ENCODE results near the gene UNC5CL. TPM values are rescaled to one million over a fixed set of nuclear protein-coding genes. Genes with fewer than 3 reads are reported as not detected.

The UNC5CL gene
- total and polyA plus RNA-seq, 11 donors = 0.21 to 1.1 (median 0.50) TPM

GRCh38 chr6:41040101-41040939, 1.3 kb upstream of the UNC5CL start:
- no peak overlapping the region for H3K27ac ChIP-seq
- TF ChIP-seq POLR2A (IDR thresholded peaks at IDR 0.05) = no peak
- TF ChIP-seq CTCF (IDR thresholded peaks at IDR 0.05) = no peak
- peak in 2 of 4 donors; percentile 16 to 36 for ATAC-seq
- intact Hi-C loops (cut with DNase I) = no loop called here
- no peaks in the 10 kb centered on the region for H3K27me3 ChIP-seq
- no peaks in the 10 kb centered on the region for H3K36me3 ChIP-seq
- no peak overlapping the region for H3K4me3 ChIP-seq
- 79 to 84% (median 81%) methylated on average over 6 of the region's 6 CpGs for WGBS, 4 donors
- peaks cover 0 to 7% (median 0%) of the 10 kb centered on the region in 12 donors for H3K4me1 ChIP-seq
- H3K9me3 ChIP-seq = no peaks in the 10 kb centered on the region
- no peak for DNase-seq

GRCh38 chr6:41038205-41038604, 816 bp downstream of the UNC5CL start:
- H3K36me3 ChIP-seq = no peaks in the 10 kb centered on the region
- no peak for TF ChIP-seq POLR2A (IDR thresholded peaks at IDR 0.05)
- no peak for TF ChIP-seq CTCF (IDR thresholded peaks at IDR 0.05)
- intact Hi-C loops (cut with DNase I) = loop anchor here in 2 of 10 donors (10.0 kb wide), 2 partner anchors 1673 to 1683 kb away; no protein-coding TSS in a partner anchor
- peaks cover 0 to 7% (median 0%) of the 10 kb centered on the region in 12 donors for H3K4me1 ChIP-seq
- no peaks in the 10 kb centered on the region for H3K27me3 ChIP-seq
- DNase-seq = no peak
- peak in 1 of 4 donors; percentile 18 for ATAC-seq
- WGBS, 4 donors = 85 to 94% (median 92%) methylated on average over 3 of the region's 3 CpGs
- no peaks in the 10 kb centered on the region for H3K9me3 ChIP-seq
- no peak overlapping the region for H3K27ac ChIP-seq
- no peak overlapping the region for H3K4me3 ChIP-seq

- TF ChIP-seq CTCF (IDR thresholded peaks at IDR 0.05) (no peak), POLR2A (IDR thresholded peaks at IDR 0.05) (no peak)
- DNase-seq (no peak), ATAC-seq (peak in 1 of 4 donors; percentile 38)
- WGBS, 4 donors = 80 to 83% (median 82%) methylated on average over 13 of the region's 13 CpGs
- no peak overlapping the region for H3K27ac ChIP-seq
- H3K36me3 ChIP-seq = no peaks in the 10 kb centered on the region
- no peaks in the 10 kb centered on the region for H3K9me3 ChIP-seq
- H3K4me1 ChIP-seq = peaks cover 0 to 7% (median 0%) of the 10 kb centered on the region in 12 donors
- H3K27me3 ChIP-seq = no peaks in the 10 kb centered on the region
- no peak overlapping the region for H3K4me3 ChIP-seq
- intact Hi-C loops (cut with DNase I) = loop anchor here in 2 of 10 donors (10.0 kb wide), 2 partner anchors 1673 to 1683 kb away; no protein-coding TSS in a partner anchor
Observed at GRCh38 chr6:41037107-41037900, 1.7 kb downstream of the UNC5CL start.

- ATAC-seq (no peak), DNase-seq (no peak)
- H3K4me3 ChIP-seq = no peak overlapping the region
- intact Hi-C loops (cut with DNase I) = loop anchor here in 2 of 10 donors (10.0 kb wide), 2 partner anchors 1672 to 1682 kb away; no protein-coding TSS in a partner anchor
- 72 to 92% (median 88%) methylated on average over 2 of the region's 2 CpGs for WGBS, 4 donors
- no peaks in the 10 kb centered on the region for H3K9me3 ChIP-seq
- H3K4me1 ChIP-seq = peaks cover 0 to 7% (median 0%) of the 10 kb centered on the region in 12 donors
- TF ChIP-seq CTCF (IDR thresholded peaks at IDR 0.05) = no peak
- no peaks in the 10 kb centered on the region for H3K36me3 ChIP-seq
- no peak overlapping the region for H3K27ac ChIP-seq
- H3K27me3 ChIP-seq = no peaks in the 10 kb centered on the region
Observed at GRCh38 chr6:41036601-41037000, 2.4 kb downstream of the UNC5CL start.

Measured in heart left ventricle (tissue), 16 donors.